Measurements from ENCODE around the gene EFNA4. TPM values are rescaled to one million over a fixed set of nuclear protein-coding genes. Genes with fewer than 3 reads are reported as not detected.

Gene EFNA4
- total RNA-seq, 1 experiment from 2014 or later = 22.7 TPM

- TF ChIP-seq ZNF281 (CRISPR knock-in tag; IDR thresholded peaks at IDR 0.05) = no peak
Measured at GRCh38 chr1:155057104-155057503, 6.4 kb upstream of the EFNA4 start (continued).

GRCh38 chr1:155057788-155058211, 5.7 kb upstream of the EFNA4 start:
- Mint-ChIP-seq H3K36me3 (no peaks in the 10 kb centered on the region), H3K4me1 (no peaks in the 10 kb centered on the region), H3K9me3 (no peaks in the 10 kb centered on the region), H3K27me3 (ENCODE audit: low read depth) (peaks cover 4% of the 10 kb centered on the region), H3K4me3 (no peak overlapping the region), H3K27ac (no peak overlapping the region)
- ChIA-PET POLR2A (interaction anchor here (0.6 kb wide), 1 partner anchor 152 kb away, joined by 5 read pairs; no protein-coding TSS in a partner anchor), CTCF (interaction anchor here (0.6 to 9.4 kb wide), 20 partner anchors 8 to 981 kb away, joined by 3 to 176 read pairs (median 4); partner anchors contain the start of genes ADAM15, FLAD1, KRTCAP2 and PBXIP1)
- TF ChIP-seq ZNF281 (CRISPR knock-in tag; IDR thresholded peaks at IDR 0.05) (no peak), ATF6 (CRISPR knock-in tag; IDR thresholded peaks at IDR 0.05) (no peak), OVOL2 (CRISPR knock-in tag; IDR thresholded peaks at IDR 0.05; ENCODE audit: borderline replicate concordance) (no peak), CDX4 (CRISPR knock-in tag; IDR thresholded peaks at IDR 0.05; ENCODE audit: borderline replicate concordance) (no peak), JAZF1 (CRISPR knock-in tag; IDR thresholded peaks at IDR 0.05) (no peak), FOXJ3 (CRISPR knock-in tag; IDR thresholded peaks at IDR 0.05; ENCODE audit: borderline replicate concordance) (no peak), ZBTB43 (CRISPR knock-in tag; IDR thresholded peaks at IDR 0.05) (no peak), KAT7 (CRISPR knock-in tag; IDR thresholded peaks at IDR 0.05; ENCODE audit: borderline replicate concordance) (no peak), ZNF512 (CRISPR knock-in tag; IDR thresholded peaks at IDR 0.05; ENCODE audit: borderline replicate concordance) (no peak), GABPB1 (CRISPR knock-in tag; IDR thresholded peaks at IDR 0.05) (no peak), SMAD3 (CRISPR knock-in tag; IDR thresholded peaks at IDR 0.05; ENCODE audit: borderline replicate concordance) (no peak), TEAD4 (CRISPR knock-in tag; IDR thresholded peaks at IDR 0.05) (no peak), FOXP1 (CRISPR knock-in tag; IDR thresholded peaks at IDR 0.05; ENCODE audit: borderline replicate concordance) (no peak), MLX (CRISPR knock-in tag; IDR thresholded peaks at IDR 0.05) (no peak), NFE2L1 (CRISPR knock-in tag; IDR thresholded peaks at IDR 0.05) (no peak), ZNF121 (CRISPR knock-in tag; IDR thresholded peaks at IDR 0.05) (no peak), TP53 (CRISPR knock-in tag; IDR thresholded peaks at IDR 0.05) (no peak)
- DNase-seq (ENCODE audit: low spot score) (no peak), ATAC-seq (no peak)

All from WTC11 (cell line).